ENCODE data around the gene HSPA2. TPM values are rescaled to one million over a fixed set of nuclear protein-coding genes. Genes with fewer than 3 reads are reported as not detected.

Gene HSPA2
- polyA plus RNA-seq, 1 of the 3 experiments (the other 2 are of a cell fraction), result 20.8 TPM

- ChIA-PET CTCF (interaction anchor here (1.0 to 1.4 kb wide), 3 partner anchors 26 to 356 kb away, joined by 3 to 6 read pairs (median 4); no protein-coding TSS in a partner anchor), POLR2A (interaction anchor here (0.6 kb wide), 1 partner anchor 17 kb away, joined by 3 read pairs; no protein-coding TSS in a partner anchor)
- H3K9ac ChIP-seq, result no peak overlapping the region
- no peak for TF ChIP-seq RXRA (IDR thresholded peaks at IDR 0.05; ENCODE audit: borderline replicate concordance, low read depth)
- no peak for TF ChIP-seq PBX3 (IDR thresholded peaks at IDR 0.05)
- TF ChIP-seq CHD2 (IDR thresholded peaks at IDR 0.05; ENCODE audit: low read length, partially characterized antibody), result no peak
- TF ChIP-seq YY1 (IDR thresholded peaks at IDR 0.05; ENCODE audit: low read depth), result no peak
- TF ChIP-seq POLR2AphosphoS5 (IDR thresholded peaks at IDR 0.05; ENCODE audit: low read depth, low read length), result no peak
- TF ChIP-seq RAD21 (IDR thresholded peaks at IDR 0.05; ENCODE audit: low read length), result no peak
- no peak for TF ChIP-seq FOXM1 (IDR thresholded peaks at IDR 0.05; ENCODE audit: low read depth)
- no peak for TF ChIP-seq IRF3 (IDR thresholded peaks at IDR 0.05; ENCODE audit: low read depth, low read length)
- TF ChIP-seq REST (IDR thresholded peaks at IDR 0.05; ENCODE audit: low read depth, low read length), result no peak
- no peak for TF ChIP-seq TCF12 (IDR thresholded peaks at IDR 0.05)
- no peak for TF ChIP-seq MAX (IDR thresholded peaks at IDR 0.05; ENCODE audit: low read depth)
- no peak for TF ChIP-seq JUND (IDR thresholded peaks at IDR 0.05)
- TF ChIP-seq ELF1 (IDR thresholded peaks at IDR 0.05), result no peak
- no peak for TF ChIP-seq USF2 (IDR thresholded peaks at IDR 0.05; ENCODE audit: borderline replicate concordance, low read depth, low read length)
- TF ChIP-seq ZBTB33 (IDR thresholded peaks at IDR 0.05; ENCODE audit: borderline replicate concordance, low read depth), result no peak
- TF ChIP-seq GATA2 (CRISPR knock-in tag; IDR thresholded peaks at IDR 0.05), result no peak
- TF ChIP-seq USF1 (IDR thresholded peaks at IDR 0.05; ENCODE audit: borderline replicate concordance, low read depth), result no peak
- no peak for TF ChIP-seq EP300 (IDR thresholded peaks at IDR 0.05; ENCODE audit: borderline replicate concordance in 1 of 2, low read depth in 1 of 2, low read length in 1 of 2)
- no peak for TF ChIP-seq TEAD4 (IDR thresholded peaks at IDR 0.05; ENCODE audit: borderline replicate concordance, insufficient read depth)
- no peak overlapping the region for H2AFZ ChIP-seq (ENCODE audit: low read depth)
- no peaks in the 10 kb centered on the region for H3K9me2 ChIP-seq
- peaks cover 41% of the 10 kb centered on the region for H3F3A ChIP-seq (replicated peaks; ENCODE audit: insufficient read depth)
- H3K4me2 ChIP-seq, result no peak overlapping the region
- H3K9me3 ChIP-seq, result no peaks in the 10 kb centered on the region
- H3K27ac ChIP-seq (ENCODE audit: low read depth in 2 of 2, low read length in 1 of 2), result no peak overlapping the region
- no peaks in the 10 kb centered on the region for H4K20me1 ChIP-seq (ENCODE audit: insufficient read depth)
- DNase-seq, result no peak
- peaks cover 0 to 5% of the 10 kb centered on the region in 2 experiments; a peak in 1 of 4 replicates for H3K4me1 ChIP-seq (ENCODE audit: control insufficient read depth in 1 of 2, insufficient read depth in 2 of 2, low read depth in 1 of 2, low read length in 1 of 2)
- peaks cover 0 to 2% of the 10 kb centered on the region in 2 experiments for H3K36me3 ChIP-seq (replicated peaks in 1 of 2; ENCODE audit: control insufficient read depth in 1 of 2, insufficient read depth in 2 of 2, low read length in 1 of 2)
- no peaks in the 10 kb centered on the region for H3K79me2 ChIP-seq (ENCODE audit: insufficient read depth)
- no peak overlapping the region for H3K4me3 ChIP-seq (ENCODE audit: low read depth in 2 of 2, low read length in 1 of 2)
- H3K27me3 ChIP-seq (ENCODE audit: insufficient read depth), result no peaks in the 10 kb centered on the region
- WGBS (ENCODE audit: low lambda C conversion rate), result 76% methylated on average over 4 of the region's 4 CpGs
Observed at GRCh38 chr14:64536488-64537245, 3.9 kb upstream of the HSPA2 start.
